OCI-LY7 (cell line): ENCODE data around the gene TMED1. TPM values are rescaled to one million over a fixed set of nuclear protein-coding genes. Genes with fewer than 3 reads are reported as not detected.

Source experiments
- BruUV-seq: library from RNA; stranded (reverse); fragments of 400-500 nt; replicated peaks from 2 replicates; lab custom pipeline; 2021; lab: Mats Ljungman, UMichigan
- CTCF ChIA-PET: fragments of 300-600 bp; sonication (Branson Sonifier 250); formaldehyde crosslinking; loops from one replicate; lab custom pipeline; 2022; ENCODE audit warnings: antibody characterized with exemption; ENCODE audit not compliant: unreplicated experiment; lab: Charles Lee
- POLR2A ChIA-PET: fragments of 300-600 bp; sonication (Branson Sonifier 250); formaldehyde crosslinking; loops from one replicate; lab custom pipeline; 2022; ENCODE audit warnings: antibody characterized with exemption; lab: Charles Lee
- DNase-seq: peaks from one replicate; pipeline ENCODE4 v3.0.0-alpha.2; 2015; ENCODE audit warnings: low spot score
- H2AFZ ChIP-seq: fragments of 200-600 bp; sonication (generic), shearing (Covaris generic); 2 replicates; pipeline ENCODE4 v1.6.1; 2014; ENCODE audit warnings: mild to moderate bottlenecking, antibody characterized with exemption, low read length, moderate library complexity
- H3K27ac ChIP-seq: fragments of 200-600 bp; sonication (generic); 2 replicates; pipeline ENCODE4 v1.5.1; 2014; ENCODE audit warnings: mixed run types, low read depth, mild to moderate bottlenecking, moderate library complexity, low read length, inconsistent platforms; ENCODE audit not compliant: poor library complexity, severe bottlenecking
- H3K36me3 ChIP-seq: fragments of 200-600 bp; sonication (generic); 2 replicates; pipeline ENCODE4 v1.6.1; 2014; ENCODE audit warnings: mild to moderate bottlenecking, antibody characterized with exemption, low read length, moderate library complexity, mixed read lengths; ENCODE audit not compliant: insufficient read depth
- H3K4me1 ChIP-seq: fragments of 200-600 bp; sonication (generic); 2 replicates; pipeline ENCODE4 v1.5.1; 2014; ENCODE audit warnings: mild to moderate bottlenecking, low read length; ENCODE audit not compliant: insufficient read depth, poor library complexity, severe bottlenecking
- H3K4me2 ChIP-seq: fragments of 200-600 bp; sonication (generic); 2 replicates; pipeline ENCODE4 v1.6.1; 2014; ENCODE audit warnings: mild to moderate bottlenecking, low read length
- H3K4me3 ChIP-seq: fragments of 200-600 bp; sonication (generic); 2 replicates; pipeline ENCODE4 v1.5.1; 2014; ENCODE audit warnings: mild to moderate bottlenecking, low read depth, low read length; ENCODE audit not compliant: poor library complexity, severe bottlenecking
- H3K79me2 ChIP-seq: fragments of 200-600 bp; sonication (generic); 2 replicates; pipeline ENCODE4 v1.6.1; 2016; ENCODE audit warnings: low read depth, mild to moderate bottlenecking, low read length, moderate library complexity, mixed read lengths; ENCODE audit not compliant: insufficient read depth
- H3K9me2 ChIP-seq: fragments of 200-600 bp; sonication (generic); 2 replicates; pipeline ENCODE4 v1.6.1; 2016; ENCODE audit warnings: mild to moderate bottlenecking, low read length, mixed read lengths; ENCODE audit not compliant: insufficient read depth
- H3K9me3 ChIP-seq: fragments of 200-600 bp; sonication (generic); 2 replicates; pipeline ENCODE4 v1.6.1; 2014; ENCODE audit warnings: mild to moderate bottlenecking, mixed run types, low read length, mixed read lengths
- H4K20me1 ChIP-seq: fragments of 200-600 bp; sonication (generic); 2 replicates; pipeline ENCODE4 v1.6.1; 2014; ENCODE audit warnings: mild to moderate bottlenecking, antibody characterized with exemption, low read length, moderate library complexity, mixed read lengths; ENCODE audit not compliant: insufficient read depth
- CTCF ChIP-seq: fragments of 200-600 bp; sonication (generic); conservative IDR thresholded peaks from 2 replicates; pipeline ENCODE4 v1.5.1; 2014; ENCODE audit warnings: mild to moderate bottlenecking, antibody characterized with exemption, low read length, moderate library complexity, mixed read lengths
- EZH2phosphoT487 ChIP-seq: fragments of 200-600 bp; sonication (generic); IDR thresholded peaks from 2 replicates; pipeline ENCODE4 v1.6.1; 2018; ENCODE audit warnings: low read depth, borderline replicate concordance, mild to moderate bottlenecking, mixed run types, antibody characterized with exemption, low read length, moderate library complexity, mixed read lengths
- intact Hi-C: fragments of 100-400 bp; cut with micrococcal nuclease; formaldehyde crosslinking; loops from one replicate; pipeline ENCODE4 v1.10.0; 2022; ENCODE audit not compliant: unreplicated experiment
- total RNA-seq, 2 experiments: library from RNA; depleted of rRNA in 1 of 2; stranded (reverse); fragments of >200 nt in 1 of 2; shearing (Covaris generic) in 1 of 2; gene quantifications; 2 replicates each; pipeline ENCODE4 v1.2.3, GENCODE V29; 2014 to 2022

TMED1 gene
- total RNA-seq, 2 experiments from 2014 or later = 13.2 to 22.5 TPM

- no peak for DNase-seq
- H3K9me2 ChIP-seq = no peaks in the 10 kb centered on the region
- H3K4me1 ChIP-seq = peaks cover 4% of the 10 kb centered on the region
- intact Hi-C loops = no loop called here
- H3K4me2 ChIP-seq = no peak overlapping the region
- H3K27ac ChIP-seq = no peak overlapping the region
- ChIA-PET POLR2A (no interaction called here), CTCF (interaction anchor here (0.6 to 1.1 kb wide), 2 partner anchors 16 to 186 kb away, joined by 3 read pairs; partner anchors contain the start of gene TMED1)
- H3K36me3 ChIP-seq = no peaks in the 10 kb centered on the region
- H2AFZ ChIP-seq = no peak overlapping the region
- H3K4me3 ChIP-seq = no peak overlapping the region
- TF ChIP-seq CTCF = no peak
- H4K20me1 ChIP-seq = no peaks in the 10 kb centered on the region
- no TSS peak for BruUV-seq
- no peaks in the 10 kb centered on the region for H3K79me2 ChIP-seq
- H3K9me3 ChIP-seq = no peaks in the 10 kb centered on the region
Observed at GRCh38 chr19:10852098-10852800, 16.2 kb upstream of the TMED1 start.

GRCh38 chr19:10850631-10851030, 14.6 kb upstream of the TMED1 start:
- Histone ChIP-seq H3K4me2 (no peak overlapping the region), H3K4me3 (no peak overlapping the region), H3K4me1 (peaks cover 4% of the 10 kb centered on the region), H3K9me2 (no peaks in the 10 kb centered on the region), H3K36me3 (no peaks in the 10 kb centered on the region), H3K9me3 (no peaks in the 10 kb centered on the region), H3K27ac (no peak overlapping the region), H3K79me2 (no peaks in the 10 kb centered on the region), H2AFZ (no peak overlapping the region), H4K20me1 (no peaks in the 10 kb centered on the region)
- TF ChIP-seq EZH2phosphoT487 = no peak
- TF ChIP-seq CTCF = no peak
- no TSS peak for BruUV-seq
- ChIA-PET POLR2A (no interaction called here), CTCF (no interaction called here)
- intact Hi-C loops = no loop called here
- DNase-seq = no peak

GRCh38 chr19:10848230-10848856, 12.3 kb upstream of the TMED1 start, which contains the start of gene C19orf38:
Gene C19orf38 (plus strand): TSS chr19:10848415. CDS start chr19:10848509, 94 bp downstream.
- Histone ChIP-seq H3K4me3 (no peak within 1 kb of the TSS), H3K36me3 (no peaks in the 10 kb centered on the region), H2AFZ (no peak within 1 kb of the TSS), H3K4me2 (peak within 1 kb of the TSS; percentile 17; the same call in 1 of the 2 replicates), H3K9me2 (no peaks in the 10 kb centered on the region), H3K4me1 (peaks cover 4% of the 10 kb centered on the region), H3K27ac (no peak within 1 kb of the TSS), H3K9me3 (no peaks in the 10 kb centered on the region), H4K20me1 (no peaks in the 10 kb centered on the region), H3K79me2 (no peaks in the 10 kb centered on the region)
- POLR2A ChIA-PET = interaction anchor here (0.6 kb wide), 1 partner anchor 102 kb away, joined by 6 read pairs; no protein-coding TSS in a partner anchor
- BruUV-seq = no TSS peak
- no peak for TF ChIP-seq CTCF
- no peak for TF ChIP-seq EZH2phosphoT487
- DNase-seq = no peak
- intact Hi-C loops = no loop called here
- CTCF ChIA-PET = no interaction called here
